ENCODE results near the gene EVC.

GRCh38 chr4:5813882-5814255 is 102.9 kb downstream of the EVC start:
- TF ChIP-seq TCF12 (IDR thresholded peaks at IDR 0.05; ENCODE audit: low read depth): no peak
- TF ChIP-seq EP300 (IDR thresholded peaks at IDR 0.05; ENCODE audit: borderline replicate concordance): no peak
- TF ChIP-seq MAX (IDR thresholded peaks at IDR 0.05): no peak
- no peak for TF ChIP-seq TAF1 (IDR thresholded peaks at IDR 0.05; ENCODE audit: low read depth)
- TF ChIP-seq RAD21 (IDR thresholded peaks at IDR 0.05; ENCODE audit: low read depth): no peak
- no peak for TF ChIP-seq NFIC (IDR thresholded peaks at IDR 0.05)
- no peak for TF ChIP-seq CREB1 (IDR thresholded peaks at IDR 0.05; ENCODE audit: low read depth)
- no peak for TF ChIP-seq REST (IDR thresholded peaks at IDR 0.05; ENCODE audit: low read depth)
- no peak for TF ChIP-seq FOXM1 (IDR thresholded peaks at IDR 0.05; ENCODE audit: borderline replicate concordance, low read depth)
- TF ChIP-seq CEBPB (IDR thresholded peaks at IDR 0.05): no peak
- TF ChIP-seq ZBTB7A (IDR thresholded peaks at IDR 0.05; ENCODE audit: low read depth): no peak
- no peak for TF ChIP-seq TEAD4 (IDR thresholded peaks at IDR 0.05)
- no peak for TF ChIP-seq EGR1 (IDR thresholded peaks at IDR 0.05)
